Right lobe of liver (tissue), 4 donors: ENCODE data around the gene NENF.

Experiments
- CTCF ChIP-seq, 4 donors: fragments of 200-600 bp in 3 of 4; fragments of 450-650 bp in 1 of 4; IDR thresholded peaks; one replicate each; pipeline versions ENCODE4 v1.5.1 to v1.8.0; 2016 to 2022; ENCODE audit warnings: antibody characterized with exemption in 4 of 4, mild to moderate bottlenecking in 2 of 4
- POLR2A ChIP-seq: fragments of 450-650 bp; IDR thresholded peaks from one replicate; pipeline ENCODE4 v1.6.1; 2017; ENCODE audit warnings: antibody characterized with exemption, mild to moderate bottlenecking
- donor health status: DM: no; HTN: no; CAD: no.
- donor health status: DM: no; HTN: no; CAD: no.
- donor health status: DM: no; HTN: yes; CAD: no.

- TF ChIP-seq CTCF (IDR thresholded peaks at IDR 0.05) = no peak
- no peak for TF ChIP-seq POLR2A
These were observed 17.7 kb downstream of the NENF start for GRCh38 chr1:212450331-212450881.
